ENCODE data around the gene ZNF275. TPM values are rescaled to one million over a fixed set of nuclear protein-coding genes. Genes with fewer than 3 reads are reported as not detected.

Gene ZNF275
- total RNA-seq, 1 experiment from 2014 or later, result 9.8 TPM

DNA sequence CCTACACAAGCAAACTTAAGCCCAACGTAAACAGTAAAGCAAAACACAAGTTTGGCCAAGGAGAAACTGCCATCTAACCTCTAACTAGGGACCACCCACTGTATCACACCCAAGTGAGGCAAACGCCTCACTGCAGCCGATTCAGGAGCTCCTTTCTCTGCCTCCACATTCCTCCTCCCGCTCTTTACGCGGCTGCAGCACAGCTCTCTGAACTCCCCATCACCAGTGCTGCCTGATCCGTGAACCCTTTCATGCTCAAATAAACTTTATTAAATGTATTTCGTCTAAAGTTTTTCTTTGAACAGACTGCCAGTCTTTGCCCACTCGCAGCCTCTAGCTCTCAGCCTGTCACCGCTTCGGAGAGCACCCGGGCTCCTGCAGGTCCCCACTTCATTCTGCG is 60.7 kb downstream of the ZNF275 start:
- no peak for ATAC-seq
- no TSS peak for BruUV-seq (replicated peaks)
- RAD21 ChIA-PET (ENCODE audit: low non-redundant PET in 1 of 2, low total read pairs in 2 of 2, uncharacterized antibody in 2 of 2, unreplicated experiment in 2 of 2), result no interaction called here

More for the DNA sequence above, 60.7 kb downstream of the ZNF275 start:
- Histone ChIP-seq H3K9ac (ENCODE audit: low read length) (no peak overlapping the region), H3K4me2 (ENCODE audit: low read length) (no peak overlapping the region), H3K79me2 (ENCODE audit: insufficient read depth, low read length) (no peaks in the 10 kb centered on the region), H3K4me1 (ENCODE audit: control insufficient read depth in 1 of 2, insufficient read depth in 2 of 2, low read length in 2 of 2) (no peaks in the 10 kb centered on the region), H3K4me3 (replicated peaks in 1 of 2; ENCODE audit: low read depth in 1 of 2, low read length in 2 of 2) (no peak overlapping the region), H4K20me1 (ENCODE audit: insufficient read depth) (no peaks in the 10 kb centered on the region), H3K9me3 (ENCODE audit: control insufficient read depth in 1 of 2, insufficient read depth in 1 of 2, low read depth in 1 of 2, low read length in 2 of 2) (no peaks in the 10 kb centered on the region), H2AFZ (ENCODE audit: low read depth, low read length, poor library complexity, severe bottlenecking) (no peak overlapping the region), H3K27me3 (ENCODE audit: insufficient read depth, low read length) (no peaks in the 10 kb centered on the region), H3K9me2 (ENCODE audit: insufficient read depth) (no peaks in the 10 kb centered on the region), H3K27ac (ENCODE audit: low read depth, low read length) (no peak overlapping the region), H3K36me3 (ENCODE audit: control insufficient read depth in 1 of 2, insufficient read depth in 2 of 2, low read length in 2 of 2) (no peaks in the 10 kb centered on the region)
- CTCF ChIA-PET, result no interaction called here
- POLR2A ChIA-PET, result no interaction called here
- TF ChIP-seq SP1 (IDR thresholded peaks at IDR 0.05; ENCODE audit: low read depth) (no peak), TCF7L2 (IDR thresholded peaks at IDR 0.05; ENCODE audit: borderline replicate concordance, extremely low read depth, insufficient read depth, insufficient read length) (no peak), RAD21 (IDR thresholded peaks at IDR 0.05; ENCODE audit: low read depth) (no peak), SRF (IDR thresholded peaks at IDR 0.05; ENCODE audit: low read depth) (no peak), EZH2 (IDR thresholded peaks at IDR 0.05) (no peak), ZNF274 (IDR thresholded peaks at IDR 0.05; ENCODE audit: low read depth, low read length) (no peak), YY1 (IDR thresholded peaks at IDR 0.05; ENCODE audit: extremely low read depth, insufficient replicate concordance, low read depth, low read length) (no peak), MAX (IDR thresholded peaks at IDR 0.05) (no peak), CEBPB (IDR thresholded peaks at IDR 0.05; ENCODE audit: low read depth) (no peak), SIN3A (IDR thresholded peaks at IDR 0.05; ENCODE audit: low read depth) (no peak), ELF1 (IDR thresholded peaks at IDR 0.05; ENCODE audit: borderline replicate concordance, low read depth) (no peak), CBX3 (IDR thresholded peaks at IDR 0.05; ENCODE audit: low read depth) (no peak), POLR2AphosphoS5 (IDR thresholded peaks at IDR 0.05; ENCODE audit: low read depth, low read length) (no peak), FOSL1 (IDR thresholded peaks at IDR 0.05; ENCODE audit: low read depth) (no peak), EGR1 (IDR thresholded peaks at IDR 0.05; ENCODE audit: low read depth) (no peak), ZFX (IDR thresholded peaks at IDR 0.05) (no peak)
- TF ChIP-seq, protein P1, sequence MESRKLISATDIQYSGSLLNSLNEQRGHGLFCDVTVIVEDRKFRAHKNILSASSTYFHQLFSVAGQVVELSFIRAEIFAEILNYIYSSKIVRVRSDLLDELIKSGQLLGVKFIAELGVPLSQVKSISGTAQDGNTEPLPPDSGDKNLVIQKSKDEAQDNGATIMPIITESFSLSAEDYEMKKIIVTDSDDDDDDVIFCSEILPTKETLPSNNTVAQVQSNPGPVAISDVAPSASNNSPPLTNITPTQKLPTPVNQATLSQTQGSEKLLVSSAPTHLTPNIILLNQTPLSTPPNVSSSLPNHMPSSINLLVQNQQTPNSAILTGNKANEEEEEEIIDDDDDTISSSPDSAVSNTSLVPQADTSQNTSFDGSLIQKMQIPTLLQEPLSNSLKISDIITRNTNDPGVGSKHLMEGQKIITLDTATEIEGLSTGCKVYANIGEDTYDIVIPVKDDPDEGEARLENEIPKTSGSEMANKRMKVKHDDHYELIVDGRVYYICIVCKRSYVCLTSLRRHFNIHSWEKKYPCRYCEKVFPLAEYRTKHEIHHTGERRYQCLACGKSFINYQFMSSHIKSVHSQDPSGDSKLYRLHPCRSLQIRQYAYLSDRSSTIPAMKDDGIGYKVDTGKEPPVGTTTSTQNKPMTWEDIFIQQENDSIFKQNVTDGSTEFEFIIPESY (IDR thresholded peaks at IDR 0.05; ENCODE audit: extremely low read depth, insufficient replicate concordance, low read length), result no peak
- TF ChIP-seq, protein P2, sequence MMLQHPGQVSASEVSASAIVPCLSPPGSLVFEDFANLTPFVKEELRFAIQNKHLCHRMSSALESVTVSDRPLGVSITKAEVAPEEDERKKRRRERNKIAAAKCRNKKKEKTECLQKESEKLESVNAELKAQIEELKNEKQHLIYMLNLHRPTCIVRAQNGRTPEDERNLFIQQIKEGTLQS (IDR thresholded peaks at IDR 0.05), result no peak
- TF ChIP-seq, protein P3, sequence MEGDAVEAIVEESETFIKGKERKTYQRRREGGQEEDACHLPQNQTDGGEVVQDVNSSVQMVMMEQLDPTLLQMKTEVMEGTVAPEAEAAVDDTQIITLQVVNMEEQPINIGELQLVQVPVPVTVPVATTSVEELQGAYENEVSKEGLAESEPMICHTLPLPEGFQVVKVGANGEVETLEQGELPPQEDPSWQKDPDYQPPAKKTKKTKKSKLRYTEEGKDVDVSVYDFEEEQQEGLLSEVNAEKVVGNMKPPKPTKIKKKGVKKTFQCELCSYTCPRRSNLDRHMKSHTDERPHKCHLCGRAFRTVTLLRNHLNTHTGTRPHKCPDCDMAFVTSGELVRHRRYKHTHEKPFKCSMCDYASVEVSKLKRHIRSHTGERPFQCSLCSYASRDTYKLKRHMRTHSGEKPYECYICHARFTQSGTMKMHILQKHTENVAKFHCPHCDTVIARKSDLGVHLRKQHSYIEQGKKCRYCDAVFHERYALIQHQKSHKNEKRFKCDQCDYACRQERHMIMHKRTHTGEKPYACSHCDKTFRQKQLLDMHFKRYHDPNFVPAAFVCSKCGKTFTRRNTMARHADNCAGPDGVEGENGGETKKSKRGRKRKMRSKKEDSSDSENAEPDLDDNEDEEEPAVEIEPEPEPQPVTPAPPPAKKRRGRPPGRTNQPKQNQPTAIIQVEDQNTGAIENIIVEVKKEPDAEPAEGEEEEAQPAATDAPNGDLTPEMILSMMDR (IDR thresholded peaks at IDR 0.05 in 2 of 3, conservative IDR thresholded peaks at IDR 0.05 in 1 of 3; ENCODE audit: borderline replicate concordance in 1 of 3, insufficient read depth in 1 of 3, low read depth in 2 of 3, low read length in 2 of 3), result no peak
- DNase-seq (ENCODE audit: low read depth, low spot score), result no peak
- intact Hi-C loops (cut with micrococcal nuclease), result no loop called here

Measured in HCT116 (cell line).